ENCODE data around the gene WDR6. TPM values are rescaled to one million over a fixed set of nuclear protein-coding genes. Genes with fewer than 3 reads are reported as not detected.

The WDR6 gene
- total and polyA plus RNA-seq, 2 experiments from 2014 or later = 76.5 to 156 TPM

DNA sequence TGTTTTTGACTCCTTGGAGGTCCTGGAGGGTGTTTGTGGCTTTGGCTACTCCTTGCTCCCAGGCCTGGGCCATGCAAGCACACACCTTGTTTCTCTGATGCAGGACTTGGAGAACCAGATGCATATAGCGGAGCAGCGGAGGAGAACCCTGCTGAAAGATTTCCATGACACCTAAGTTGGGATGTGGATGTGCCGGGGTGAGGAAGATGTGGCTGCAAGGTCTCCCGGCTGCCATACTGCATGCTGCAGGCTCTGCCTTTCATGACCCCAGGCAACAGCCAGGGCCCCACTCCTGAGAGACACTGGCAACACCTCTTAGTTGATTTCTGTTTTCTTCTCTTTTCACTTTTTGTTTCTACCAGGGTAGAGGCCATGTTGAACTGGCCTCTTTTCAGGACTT is 24.1 kb upstream of the WDR6 start:
- Histone ChIP-seq H4K20me1 (replicated peaks; ENCODE audit: insufficient read depth) (peaks cover 28% of the 10 kb centered on the region), H3K4me1 (ENCODE audit: insufficient read depth) (no peaks in the 10 kb centered on the region), H3K27me3 (ENCODE audit: insufficient read depth) (no peaks in the 10 kb centered on the region), H3F3A (replicated peaks; ENCODE audit: low read depth) (0 out of 2 replicates have a peak, but pooled peaks cover 15% of the 10 kb centered on the region), H3K9me2 (ENCODE audit: insufficient read depth) (no peaks in the 10 kb centered on the region), H2AFZ (no peak overlapping the region), H3K27ac (ENCODE audit: low read depth) (no peak overlapping the region), H3K36me3 (ENCODE audit: insufficient read depth) (peaks cover 26% of the 10 kb centered on the region), H3K4me2 (no peak overlapping the region), H3K79me2 (replicated peaks; ENCODE audit: insufficient read depth) (no peaks in the 10 kb centered on the region; the same call in 1 of the 2 replicates), H3K4me3 (no peak overlapping the region)
- Mint-ChIP-seq H3K36me3 (ENCODE audit: low read depth) (peaks cover 69% of the 10 kb centered on the region), H3K27me3 (ENCODE audit: insufficient read depth, low read depth, poor library complexity) (peaks cover 19% of the 10 kb centered on the region), H3K9me3 (no peaks in the 10 kb centered on the region), H3K4me3 (no peak overlapping the region), H3K4me1 (peaks cover 3% of the 10 kb centered on the region), H3K27ac (no peak overlapping the region)
- ATAC-seq (no peak), DNase-seq (ENCODE audit: low spot score) (no peak)
- TF ChIP-seq, protein P1, sequence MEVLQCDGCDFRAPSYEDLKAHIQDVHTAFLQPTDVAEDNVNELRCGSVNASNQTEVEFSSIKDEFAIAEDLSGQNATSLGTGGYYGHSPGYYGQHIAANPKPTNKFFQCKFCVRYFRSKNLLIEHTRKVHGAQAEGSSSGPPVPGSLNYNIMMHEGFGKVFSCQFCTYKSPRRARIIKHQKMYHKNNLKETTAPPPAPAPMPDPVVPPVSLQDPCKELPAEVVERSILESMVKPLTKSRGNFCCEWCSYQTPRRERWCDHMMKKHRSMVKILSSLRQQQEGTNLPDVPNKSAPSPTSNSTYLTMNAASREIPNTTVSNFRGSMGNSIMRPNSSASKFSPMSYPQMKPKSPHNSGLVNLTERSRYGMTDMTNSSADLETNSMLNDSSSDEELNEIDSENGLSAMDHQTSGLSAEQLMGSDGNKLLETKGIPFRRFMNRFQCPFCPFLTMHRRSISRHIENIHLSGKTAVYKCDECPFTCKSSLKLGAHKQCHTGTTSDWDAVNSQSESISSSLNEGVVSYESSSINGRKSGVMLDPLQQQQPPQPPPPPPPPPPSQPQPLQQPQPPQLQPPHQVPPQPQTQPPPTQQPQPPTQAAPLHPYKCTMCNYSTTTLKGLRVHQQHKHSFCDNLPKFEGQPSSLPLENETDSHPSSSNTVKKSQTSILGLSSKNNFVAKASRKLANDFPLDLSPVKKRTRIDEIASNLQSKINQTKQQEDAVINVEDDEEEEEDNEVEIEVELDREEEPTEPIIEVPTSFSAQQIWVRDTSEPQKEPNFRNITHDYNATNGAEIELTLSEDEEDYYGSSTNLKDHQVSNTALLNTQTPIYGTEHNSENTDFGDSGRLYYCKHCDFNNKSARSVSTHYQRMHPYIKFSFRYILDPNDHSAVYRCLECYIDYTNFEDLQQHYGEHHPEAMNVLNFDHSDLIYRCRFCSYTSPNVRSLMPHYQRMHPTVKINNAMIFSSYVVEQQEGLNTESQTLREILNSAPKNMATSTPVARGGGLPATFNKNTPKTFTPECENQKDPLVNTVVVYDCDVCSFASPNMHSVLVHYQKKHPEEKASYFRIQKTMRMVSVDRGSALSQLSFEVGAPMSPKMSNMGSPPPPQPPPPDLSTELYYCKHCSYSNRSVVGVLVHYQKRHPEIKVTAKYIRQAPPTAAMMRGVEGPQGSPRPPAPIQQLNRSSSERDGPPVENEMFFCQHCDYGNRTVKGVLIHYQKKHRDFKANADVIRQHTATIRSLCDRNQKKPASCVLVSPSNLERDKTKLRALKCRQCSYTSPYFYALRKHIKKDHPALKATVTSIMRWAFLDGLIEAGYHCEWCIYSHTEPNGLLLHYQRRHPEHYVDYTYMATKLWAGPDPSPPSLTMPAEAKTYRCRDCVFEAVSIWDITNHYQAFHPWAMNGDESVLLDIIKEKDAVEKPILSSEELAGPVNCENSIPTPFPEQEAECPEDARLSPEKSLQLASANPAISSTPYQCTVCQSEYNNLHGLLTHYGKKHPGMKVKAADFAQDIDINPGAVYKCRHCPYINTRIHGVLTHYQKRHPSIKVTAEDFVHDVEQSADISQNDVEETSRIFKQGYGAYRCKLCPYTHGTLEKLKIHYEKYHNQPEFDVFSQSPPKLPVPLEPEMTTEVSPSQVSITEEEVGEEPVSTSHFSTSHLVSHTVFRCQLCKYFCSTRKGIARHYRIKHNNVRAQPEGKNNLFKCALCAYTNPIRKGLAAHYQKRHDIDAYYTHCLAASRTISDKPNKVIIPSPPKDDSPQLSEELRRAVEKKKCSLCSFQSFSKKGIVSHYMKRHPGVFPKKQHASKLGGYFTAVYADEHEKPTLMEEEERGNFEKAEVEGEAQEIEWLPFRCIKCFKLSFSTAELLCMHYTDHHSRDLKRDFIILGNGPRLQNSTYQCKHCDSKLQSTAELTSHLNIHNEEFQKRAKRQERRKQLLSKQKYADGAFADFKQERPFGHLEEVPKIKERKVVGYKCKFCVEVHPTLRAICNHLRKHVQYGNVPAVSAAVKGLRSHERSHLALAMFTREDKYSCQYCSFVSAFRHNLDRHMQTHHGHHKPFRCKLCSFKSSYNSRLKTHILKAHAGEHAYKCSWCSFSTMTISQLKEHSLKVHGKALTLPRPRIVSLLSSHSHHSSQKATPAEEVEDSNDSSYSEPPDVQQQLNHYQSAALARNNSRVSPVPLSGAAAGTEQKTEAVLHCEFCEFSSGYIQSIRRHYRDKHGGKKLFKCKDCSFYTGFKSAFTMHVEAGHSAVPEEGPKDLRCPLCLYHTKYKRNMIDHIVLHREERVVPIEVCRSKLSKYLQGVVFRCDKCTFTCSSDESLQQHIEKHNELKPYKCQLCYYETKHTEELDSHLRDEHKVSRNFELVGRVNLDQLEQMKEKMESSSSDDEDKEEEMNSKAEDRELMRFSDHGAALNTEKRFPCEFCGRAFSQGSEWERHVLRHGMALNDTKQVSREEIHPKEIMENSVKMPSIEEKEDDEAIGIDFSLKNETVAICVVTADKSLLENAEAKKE (CRISPR knock-in tag; IDR thresholded peaks at IDR 0.05) = no peak
- TF ChIP-seq JUNB (IDR thresholded peaks at IDR 0.05; ENCODE audit: unreplicated experiment) (no peak), EZH2phosphoT487 (IDR thresholded peaks at IDR 0.05; ENCODE audit: unreplicated experiment) (no peak), EZH2 (IDR thresholded peaks at IDR 0.05; ENCODE audit: low read depth, unreplicated experiment) (no peak), POLR2AphosphoS5 (IDR thresholded peaks at IDR 0.05; ENCODE audit: low read depth) (no peak), CREB1 (CRISPR knock-in tag; IDR thresholded peaks at IDR 0.05; ENCODE audit: low read depth) (no peak), ZNF331 (CRISPR knock-in tag; IDR thresholded peaks at IDR 0.05; ENCODE audit: low read depth) (no peak), NANOG (IDR thresholded peaks at IDR 0.05; ENCODE audit: borderline replicate concordance) (no peak), STAT1 (IDR thresholded peaks at IDR 0.05; ENCODE audit: unreplicated experiment) (no peak), ZNF114 (CRISPR knock-in tag; IDR thresholded peaks at IDR 0.05) (no peak)
- TF ChIP-seq, protein P2, sequence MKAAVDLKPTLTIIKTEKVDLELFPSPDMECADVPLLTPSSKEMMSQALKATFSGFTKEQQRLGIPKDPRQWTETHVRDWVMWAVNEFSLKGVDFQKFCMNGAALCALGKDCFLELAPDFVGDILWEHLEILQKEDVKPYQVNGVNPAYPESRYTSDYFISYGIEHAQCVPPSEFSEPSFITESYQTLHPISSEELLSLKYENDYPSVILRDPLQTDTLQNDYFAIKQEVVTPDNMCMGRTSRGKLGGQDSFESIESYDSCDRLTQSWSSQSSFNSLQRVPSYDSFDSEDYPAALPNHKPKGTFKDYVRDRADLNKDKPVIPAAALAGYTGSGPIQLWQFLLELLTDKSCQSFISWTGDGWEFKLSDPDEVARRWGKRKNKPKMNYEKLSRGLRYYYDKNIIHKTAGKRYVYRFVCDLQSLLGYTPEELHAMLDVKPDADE (IDR thresholded peaks at IDR 0.05) = no peak
- TF ChIP-seq, protein P3, sequence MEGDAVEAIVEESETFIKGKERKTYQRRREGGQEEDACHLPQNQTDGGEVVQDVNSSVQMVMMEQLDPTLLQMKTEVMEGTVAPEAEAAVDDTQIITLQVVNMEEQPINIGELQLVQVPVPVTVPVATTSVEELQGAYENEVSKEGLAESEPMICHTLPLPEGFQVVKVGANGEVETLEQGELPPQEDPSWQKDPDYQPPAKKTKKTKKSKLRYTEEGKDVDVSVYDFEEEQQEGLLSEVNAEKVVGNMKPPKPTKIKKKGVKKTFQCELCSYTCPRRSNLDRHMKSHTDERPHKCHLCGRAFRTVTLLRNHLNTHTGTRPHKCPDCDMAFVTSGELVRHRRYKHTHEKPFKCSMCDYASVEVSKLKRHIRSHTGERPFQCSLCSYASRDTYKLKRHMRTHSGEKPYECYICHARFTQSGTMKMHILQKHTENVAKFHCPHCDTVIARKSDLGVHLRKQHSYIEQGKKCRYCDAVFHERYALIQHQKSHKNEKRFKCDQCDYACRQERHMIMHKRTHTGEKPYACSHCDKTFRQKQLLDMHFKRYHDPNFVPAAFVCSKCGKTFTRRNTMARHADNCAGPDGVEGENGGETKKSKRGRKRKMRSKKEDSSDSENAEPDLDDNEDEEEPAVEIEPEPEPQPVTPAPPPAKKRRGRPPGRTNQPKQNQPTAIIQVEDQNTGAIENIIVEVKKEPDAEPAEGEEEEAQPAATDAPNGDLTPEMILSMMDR (conservative IDR thresholded peaks at IDR 0.05; ENCODE audit: low read depth in 2 of 2) = no peak
- TF ChIP-seq, protein P4, sequence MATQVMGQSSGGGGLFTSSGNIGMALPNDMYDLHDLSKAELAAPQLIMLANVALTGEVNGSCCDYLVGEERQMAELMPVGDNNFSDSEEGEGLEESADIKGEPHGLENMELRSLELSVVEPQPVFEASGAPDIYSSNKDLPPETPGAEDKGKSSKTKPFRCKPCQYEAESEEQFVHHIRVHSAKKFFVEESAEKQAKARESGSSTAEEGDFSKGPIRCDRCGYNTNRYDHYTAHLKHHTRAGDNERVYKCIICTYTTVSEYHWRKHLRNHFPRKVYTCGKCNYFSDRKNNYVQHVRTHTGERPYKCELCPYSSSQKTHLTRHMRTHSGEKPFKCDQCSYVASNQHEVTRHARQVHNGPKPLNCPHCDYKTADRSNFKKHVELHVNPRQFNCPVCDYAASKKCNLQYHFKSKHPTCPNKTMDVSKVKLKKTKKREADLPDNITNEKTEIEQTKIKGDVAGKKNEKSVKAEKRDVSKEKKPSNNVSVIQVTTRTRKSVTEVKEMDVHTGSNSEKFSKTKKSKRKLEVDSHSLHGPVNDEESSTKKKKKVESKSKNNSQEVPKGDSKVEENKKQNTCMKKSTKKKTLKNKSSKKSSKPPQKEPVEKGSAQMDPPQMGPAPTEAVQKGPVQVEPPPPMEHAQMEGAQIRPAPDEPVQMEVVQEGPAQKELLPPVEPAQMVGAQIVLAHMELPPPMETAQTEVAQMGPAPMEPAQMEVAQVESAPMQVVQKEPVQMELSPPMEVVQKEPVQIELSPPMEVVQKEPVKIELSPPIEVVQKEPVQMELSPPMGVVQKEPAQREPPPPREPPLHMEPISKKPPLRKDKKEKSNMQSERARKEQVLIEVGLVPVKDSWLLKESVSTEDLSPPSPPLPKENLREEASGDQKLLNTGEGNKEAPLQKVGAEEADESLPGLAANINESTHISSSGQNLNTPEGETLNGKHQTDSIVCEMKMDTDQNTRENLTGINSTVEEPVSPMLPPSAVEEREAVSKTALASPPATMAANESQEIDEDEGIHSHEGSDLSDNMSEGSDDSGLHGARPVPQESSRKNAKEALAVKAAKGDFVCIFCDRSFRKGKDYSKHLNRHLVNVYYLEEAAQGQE (IDR thresholded peaks at IDR 0.05; ENCODE audit: unreplicated experiment) = no peak
